HG02852 (cell line): Measurements from ENCODE around the gene ARRDC4.

Experiments
- ATAC-seq: cut with Tn5 transposase; IDR thresholded peaks from one replicate; pipeline ENCODE4 v1.9.1; 2021; ENCODE audit warnings: mild to moderate bottlenecking, moderate library complexity; ENCODE audit not compliant: unreplicated experiment

The ARRDC4 gene, protein sequence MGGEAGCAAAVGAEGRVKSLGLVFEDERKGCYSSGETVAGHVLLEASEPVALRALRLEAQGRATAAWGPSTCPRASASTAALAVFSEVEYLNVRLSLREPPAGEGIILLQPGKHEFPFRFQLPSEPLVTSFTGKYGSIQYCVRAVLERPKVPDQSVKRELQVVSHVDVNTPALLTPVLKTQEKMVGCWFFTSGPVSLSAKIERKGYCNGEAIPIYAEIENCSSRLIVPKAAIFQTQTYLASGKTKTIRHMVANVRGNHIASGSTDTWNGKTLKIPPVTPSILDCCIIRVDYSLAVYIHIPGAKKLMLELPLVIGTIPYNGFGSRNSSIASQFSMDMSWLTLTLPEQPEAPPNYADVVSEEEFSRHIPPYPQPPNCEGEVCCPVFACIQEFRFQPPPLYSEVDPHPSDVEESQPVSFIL

DNA sequence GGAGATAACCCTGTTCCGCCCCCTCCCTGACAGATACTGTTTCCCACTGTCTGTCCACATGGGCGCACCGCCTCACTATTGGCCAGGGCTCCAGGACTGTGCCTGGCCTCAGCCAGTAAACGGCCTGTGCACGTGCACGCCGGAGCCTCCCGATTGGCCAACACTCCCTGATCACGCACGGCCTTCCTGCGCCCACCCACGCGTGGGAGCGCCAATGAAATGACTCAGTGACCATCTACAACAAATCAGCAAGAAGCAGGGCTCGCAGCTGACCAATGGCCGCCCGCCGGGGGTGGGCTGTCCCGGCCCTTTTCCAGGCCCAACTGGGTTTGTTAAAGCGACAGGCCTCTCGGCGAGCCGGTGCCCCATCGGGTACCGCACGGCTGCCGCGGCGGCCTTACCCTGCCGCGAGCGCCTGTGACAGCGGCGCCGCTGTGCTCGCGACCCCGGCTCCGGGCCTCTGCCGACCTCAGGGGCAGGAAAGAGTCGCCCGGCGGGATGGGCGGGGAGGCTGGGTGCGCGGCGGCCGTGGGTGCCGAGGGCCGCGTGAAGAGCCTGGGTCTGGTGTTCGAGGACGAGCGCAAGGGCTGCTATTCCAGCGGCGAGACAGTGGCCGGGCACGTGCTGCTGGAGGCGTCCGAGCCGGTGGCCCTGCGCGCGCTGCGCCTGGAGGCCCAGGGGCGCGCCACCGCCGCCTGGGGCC is at the start of gene ARRDC4:
Gene ARRDC4, plus strand, starts transcription at position 340 of the 703 bp plus-strand sequence. Its CDS starts 159 bp downstream, at position 499.
- ATAC-seq, result peak; percentile 94

DNA sequence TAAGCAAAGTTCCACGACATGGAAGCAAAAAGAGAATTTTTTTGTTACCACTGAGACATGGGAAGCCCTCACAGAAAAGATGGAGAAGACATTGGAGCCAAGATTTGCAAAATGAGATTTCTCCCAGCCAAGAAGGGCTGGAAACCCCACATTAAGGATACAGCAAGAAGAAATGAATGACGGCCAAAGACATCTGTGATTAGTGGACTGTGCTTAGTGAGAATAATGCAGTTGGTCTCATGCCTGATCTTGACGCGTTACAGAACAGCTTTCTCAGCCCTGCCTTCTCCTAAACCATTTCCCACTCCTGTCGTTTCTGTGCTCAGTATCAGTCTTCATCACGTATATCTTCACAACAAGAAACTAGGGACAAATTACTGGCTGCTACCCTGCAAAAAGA is 45.8 kb upstream of the ARRDC4 start:
- no peak for ATAC-seq

GRCh38 chr15:97915261-97915660 is 45.2 kb upstream of the ARRDC4 start:
- ATAC-seq, result no peak

- no peak for ATAC-seq
Observed at GRCh38 chr15:97921296-97921865, 39.1 kb upstream of the ARRDC4 start.

- ATAC-seq, result no peak
Observed at GRCh38 chr15:97929456-97930229, 30.9 kb upstream of the ARRDC4 start.

DNA sequence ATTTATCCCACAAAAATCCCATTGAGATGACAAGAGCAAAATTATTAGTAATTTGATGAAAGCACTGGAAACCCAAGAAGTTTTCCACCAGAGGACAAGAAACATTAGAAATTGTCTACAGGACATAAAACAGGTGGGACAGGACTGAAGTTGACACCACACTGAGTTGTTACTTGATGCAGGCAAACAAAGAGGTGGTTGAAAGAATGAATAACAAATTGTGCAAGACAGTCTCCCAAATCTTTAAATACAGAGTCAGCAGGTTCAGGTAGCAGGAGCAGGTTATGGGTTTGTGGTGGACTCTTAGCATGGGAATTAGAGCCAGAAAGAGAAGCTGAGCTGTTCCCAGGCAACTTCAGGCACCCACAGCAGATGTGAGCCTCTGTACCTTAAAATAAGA is 30.3 kb upstream of the ARRDC4 start:
- no peak for ATAC-seq

DNA sequence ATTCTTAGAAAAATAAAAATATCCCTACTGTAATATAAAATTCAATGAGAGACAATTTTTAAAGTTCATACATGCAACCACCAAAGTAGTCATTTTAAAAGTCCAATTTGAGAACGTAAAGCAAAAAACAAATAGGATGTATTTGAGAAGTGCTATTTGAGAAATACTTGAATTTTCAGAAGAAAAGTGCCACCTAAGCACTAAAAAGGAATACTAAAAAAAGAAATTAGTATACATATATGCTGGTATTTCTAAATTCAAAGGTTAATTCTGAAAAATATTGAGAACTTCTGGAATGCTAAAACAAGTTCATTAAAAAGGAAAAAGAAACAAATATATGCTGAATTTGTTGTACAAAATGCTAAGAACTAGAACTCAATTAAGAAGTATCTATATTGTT is 29.2 kb upstream of the ARRDC4 start:
- ATAC-seq, result no peak

- ATAC-seq, result no peak
Observed at GRCh38 chr15:97933589-97933988, 26.9 kb upstream of the ARRDC4 start.

DNA sequence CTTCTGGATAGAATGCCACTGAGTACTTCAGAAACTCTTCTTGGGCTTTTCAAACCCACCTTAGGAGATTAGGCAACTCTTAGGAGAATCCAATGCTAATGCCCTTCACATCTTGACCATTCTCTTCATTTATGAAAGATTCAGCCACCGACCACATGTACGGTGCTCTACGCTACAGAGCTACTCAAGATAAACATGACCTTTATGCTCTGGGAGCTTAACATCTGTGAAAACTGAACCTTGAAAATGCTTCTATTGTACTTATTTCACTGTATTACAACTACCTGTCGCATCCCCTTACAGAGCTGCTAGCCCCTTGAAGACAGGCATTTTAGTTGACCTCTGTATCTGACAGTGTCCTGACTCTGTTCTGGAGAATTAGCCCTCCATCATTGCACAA is 19.5 kb upstream of the ARRDC4 start:
- no peak for ATAC-seq

GRCh38 chr15:97941572-97941971 is 18.9 kb upstream of the ARRDC4 start:
- ATAC-seq, result no peak

GRCh38 chr15:97944724-97945123 is 15.8 kb upstream of the ARRDC4 start:
- ATAC-seq, result no peak

DNA sequence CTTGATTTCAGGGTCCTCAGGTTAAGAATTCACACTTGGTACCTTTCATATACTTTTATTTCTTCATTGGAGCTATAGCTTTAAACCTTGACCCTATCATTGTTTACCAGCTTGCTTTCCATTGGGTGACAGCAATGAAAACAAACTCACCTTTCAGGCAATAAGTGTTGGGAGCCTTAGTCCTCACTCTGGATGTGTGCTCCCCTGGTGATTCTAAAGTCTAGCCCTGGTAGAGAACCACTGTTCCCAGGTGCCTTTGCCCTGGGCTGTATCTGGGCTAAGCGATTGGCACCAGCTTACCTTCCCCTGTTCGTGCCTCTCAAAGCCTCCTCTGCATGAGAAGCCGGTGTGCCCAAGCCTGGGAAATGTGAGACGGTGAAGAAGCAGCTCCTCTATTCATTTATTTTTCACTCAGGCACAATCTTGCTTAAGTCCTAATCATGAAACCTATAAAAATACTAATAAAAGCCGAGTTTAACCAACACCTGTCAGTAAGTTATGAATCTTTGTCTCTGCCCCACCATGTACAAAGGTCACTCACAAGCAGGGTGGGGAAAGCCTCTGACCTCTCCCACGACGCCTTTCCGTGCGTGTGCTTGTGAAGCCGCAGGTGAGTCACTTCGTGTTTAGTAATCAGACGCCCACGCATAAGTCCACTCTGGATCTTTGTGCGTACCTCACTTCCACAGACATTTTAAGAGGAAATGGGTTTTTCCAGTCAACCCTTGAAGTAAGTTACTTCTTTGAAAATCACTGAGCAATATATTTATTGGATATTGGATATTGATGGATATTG is 12.8 kb upstream of the ARRDC4 start:
- ATAC-seq, result no peak

DNA sequence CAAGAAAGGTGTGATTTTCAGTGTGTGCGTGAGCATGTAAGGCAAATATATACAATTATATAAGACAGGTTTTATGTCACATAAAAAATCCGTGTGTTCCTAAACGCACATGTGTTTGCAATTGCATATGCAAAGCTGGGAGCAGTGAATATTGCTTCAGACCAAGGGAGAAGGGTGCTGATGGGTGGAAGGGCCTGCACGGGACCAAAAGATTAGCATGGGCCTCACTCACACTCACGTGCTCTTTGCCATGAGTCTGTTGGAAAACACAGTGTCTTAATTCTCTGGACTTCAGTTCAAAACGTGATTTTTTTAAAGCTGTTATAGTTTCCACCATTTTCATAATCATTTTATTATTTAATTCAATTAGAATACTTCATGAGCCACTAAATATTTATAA is 7.2 kb upstream of the ARRDC4 start:
- ATAC-seq, result no peak

- ATAC-seq, result no peak
Observed at GRCh38 chr15:97953748-97954147, 6.8 kb upstream of the ARRDC4 start.

DNA sequence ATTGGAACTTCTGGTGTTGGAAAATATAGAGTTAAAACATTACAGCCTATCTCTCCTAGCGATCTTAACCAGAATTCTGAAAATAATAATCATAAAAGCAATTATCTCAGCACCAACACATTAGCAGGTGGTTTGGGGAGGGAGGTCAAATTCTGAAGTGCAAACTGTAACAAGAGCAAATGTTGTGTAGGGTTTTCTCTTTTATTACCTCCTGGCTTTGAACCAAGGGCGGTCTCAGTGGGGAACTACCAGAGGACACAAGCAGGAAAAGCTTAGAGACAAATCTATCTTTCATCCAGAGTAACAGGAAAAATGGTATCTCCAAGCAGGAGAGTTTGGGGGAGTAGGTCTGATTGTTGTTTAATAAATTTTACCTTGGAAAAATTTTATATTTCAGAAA is 5.5 kb upstream of the ARRDC4 start:
- ATAC-seq, result no peak

DNA sequence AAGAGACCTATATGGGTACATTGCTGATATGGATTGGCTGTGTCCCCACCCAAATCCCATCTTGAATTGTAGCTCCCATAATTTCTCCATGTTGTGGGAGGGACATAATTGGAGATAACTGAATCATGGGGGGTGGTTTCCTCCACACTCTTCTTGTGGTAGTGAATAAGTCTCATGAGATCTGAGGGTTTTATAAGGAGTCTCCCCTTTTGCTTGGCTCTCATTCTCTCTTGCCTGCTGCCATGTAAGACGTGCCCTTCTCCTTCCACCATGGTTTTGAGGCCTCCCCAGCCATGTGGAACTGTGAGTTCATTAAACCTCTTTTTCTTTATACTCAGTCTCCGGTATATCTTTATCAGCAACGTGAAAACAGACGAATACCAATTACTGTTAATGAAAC is 5.0 kb upstream of the ARRDC4 start:
- ATAC-seq, result no peak

- no peak for ATAC-seq
Observed at GRCh38 chr15:97959724-97960363, 659 bp upstream of the ARRDC4 start.

GRCh38 chr15:97961067-97961954 is 808 bp downstream of the ARRDC4 start:
- ATAC-seq, result no peak

DNA sequence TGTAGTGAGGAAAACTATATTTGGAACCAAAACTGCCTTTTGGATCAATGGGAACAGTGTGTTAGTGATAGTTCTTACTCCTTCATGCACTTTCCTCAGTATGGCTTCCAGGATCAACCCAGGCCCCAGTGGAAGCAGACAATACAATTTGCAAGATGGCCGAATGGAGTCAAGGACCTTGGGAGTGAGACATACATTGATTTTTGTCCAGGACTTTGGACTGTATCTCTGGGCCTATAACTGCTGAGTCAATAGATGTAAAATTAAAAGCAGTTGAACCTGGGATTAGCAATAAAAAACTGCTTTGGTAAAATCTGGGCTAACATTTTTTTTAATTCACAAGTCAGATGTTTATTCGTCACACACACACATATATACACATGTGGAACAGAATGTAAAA is 1.8 kb downstream of the ARRDC4 start:
- ATAC-seq, result no peak
